Muscle of leg (tissue), 11 donors: Measurements from ENCODE around the gene NUDT21. TPM values are rescaled to one million over a fixed set of nuclear protein-coding genes. Genes with fewer than 3 reads are reported as not detected.

ENCODE experiments used
- DNase-seq: peaks from one replicate; pipeline ENCODE4 v3.0.0; 2013
- H3K27ac ChIP-seq: one replicate; pipeline ENCODE4 v1.5.1; 2013; ENCODE audit warnings: mild to moderate bottlenecking, low read length, control low read depth
- H3K27me3 ChIP-seq: one replicate; pipeline ENCODE4 v1.6.1; 2013; ENCODE audit warnings: low read length; ENCODE audit not compliant: control insufficient read depth, insufficient read depth
- H3K36me3 ChIP-seq: one replicate; pipeline ENCODE4 v1.6.1; 2013; ENCODE audit warnings: low read length; ENCODE audit not compliant: control insufficient read depth, insufficient read depth
- H3K4me1 ChIP-seq: one replicate; pipeline ENCODE4 v1.6.1; 2013; ENCODE audit warnings: low read length; ENCODE audit not compliant: control insufficient read depth, insufficient read depth
- H3K4me3 ChIP-seq: one replicate; pipeline ENCODE4 v1.5.1; 2013; ENCODE audit warnings: low read length, control low read depth
- H3K9me3 ChIP-seq: replicated peaks from 2 replicates; pipeline ENCODE4 v1.6.1; 2013; ENCODE audit warnings: low read depth, low read length; ENCODE audit not compliant: control insufficient read depth
- WGBS: methylation state at CpG from one replicate; pipeline ENCODE4 v1.1.5; 2013; ENCODE audit warnings: missing lambda C conversion rate; ENCODE audit not compliant: insufficient coverage; 5-methylcytosine and 5-hydroxymethylcytosine counted together
- polyA plus RNA-seq, 8 donors: library from polyadenylated mRNA; unstranded; fragments of 120-200 nt; gene quantifications; one replicate each; pipeline versions ENCODE4 v1.2.1 to v1.2.3, GENCODE V29; 2013; ENCODE audit warnings: inconsistent platforms in 1 of 8, low replicate concordance in 1 of 8; ENCODE audit not compliant: insufficient read length in 8 of 8, insufficient read depth in 1 of 8
- total RNA-seq: library from RNA; stranded (reverse); fragments of 120-200 nt; gene quantifications from one replicate; pipeline ENCODE4 v1.2.4, GENCODE V29; 2013

Gene NUDT21
- total and polyA plus RNA-seq, 9 donors = 47.3 to 77.1 (median 63.6) TPM

GRCh38 chr16:56436258-56436657 is 14.9 kb downstream of the NUDT21 start:
- no peak overlapping the region for H3K4me3 ChIP-seq
- H3K36me3 ChIP-seq = peaks cover 24% of the 10 kb centered on the region
- no peaks in the 10 kb centered on the region for H3K9me3 ChIP-seq
- H3K27me3 ChIP-seq = no peaks in the 10 kb centered on the region
- H3K4me1 ChIP-seq = no peaks in the 10 kb centered on the region
- DNase-seq = no peak
- H3K27ac ChIP-seq = no peak overlapping the region

GRCh38 chr16:56428091-56428490 is 23.0 kb downstream of the NUDT21 start:
- no peaks in the 10 kb centered on the region for H3K9me3 ChIP-seq
- H3K27me3 ChIP-seq = no peaks in the 10 kb centered on the region
- H3K27ac ChIP-seq = no peak overlapping the region
- no peak for DNase-seq
- H3K4me3 ChIP-seq = no peak overlapping the region
- no CpG with 5 or more reads among the region's 1 CpG for WGBS
- H3K4me1 ChIP-seq = peaks cover 8% of the 10 kb centered on the region
- H3K36me3 ChIP-seq = peaks cover 9% of the 10 kb centered on the region

DNA sequence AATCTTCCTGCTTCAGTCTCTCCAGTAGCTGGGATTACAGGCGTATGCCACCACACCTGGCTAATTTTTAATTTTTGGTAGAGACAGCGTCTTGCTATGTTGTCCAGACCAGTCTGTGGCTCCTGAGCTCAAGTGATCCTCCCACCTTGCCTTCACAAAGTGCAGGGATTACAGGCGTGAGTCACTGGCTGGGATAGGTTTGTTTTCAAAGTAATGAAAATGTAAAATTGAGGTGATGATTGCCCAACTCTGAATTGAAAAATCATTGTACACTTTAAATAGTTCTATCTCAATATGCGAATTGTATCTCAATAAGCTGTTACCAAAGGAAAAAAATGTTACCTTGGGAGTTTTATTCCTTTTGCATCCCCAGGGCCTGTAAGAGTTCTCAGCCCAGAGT is 24.5 kb downstream of the NUDT21 start:
- H3K36me3 ChIP-seq = peaks cover 9% of the 10 kb centered on the region
- no peak overlapping the region for H3K4me3 ChIP-seq
- H3K27me3 ChIP-seq = no peaks in the 10 kb centered on the region
- peaks cover 15% of the 10 kb centered on the region for H3K4me1 ChIP-seq
- H3K27ac ChIP-seq = no peak overlapping the region
- no CpG with 5 or more reads among the region's 4 CpGs for WGBS
- H3K9me3 ChIP-seq = no peaks in the 10 kb centered on the region
- DNase-seq = no peak

DNA sequence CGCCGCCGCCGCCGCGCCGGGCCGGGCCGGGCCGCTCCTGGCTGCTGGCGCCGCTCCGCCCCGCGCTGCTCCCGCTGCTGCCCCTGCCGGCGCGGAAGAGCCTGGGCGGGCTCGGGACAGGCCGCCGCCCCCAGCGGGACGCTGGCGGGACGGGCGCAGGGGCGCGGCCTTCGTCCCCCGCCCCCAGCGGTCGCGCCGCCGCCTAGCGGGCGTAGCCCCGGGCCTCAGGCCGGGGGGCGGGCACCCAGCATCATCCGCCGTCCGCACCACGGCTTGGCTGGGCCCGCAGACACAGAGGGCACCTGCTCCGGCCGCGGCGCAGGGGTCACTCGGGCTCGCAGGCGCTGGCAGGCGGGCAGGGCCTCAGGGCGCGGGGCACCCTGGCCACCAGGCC is 25.7 kb downstream of the NUDT21 start, which contains the start of gene AMFR:
Gene AMFR (minus strand): TSS at position 107 of the 394 bp plus-strand sequence. CDS start 218 bp downstream, outside the sequence.
- Histone ChIP-seq H3K4me3 (peak within 1 kb of the TSS; percentile 53), H3K27ac (peak within 1 kb of the TSS; percentile 42), H3K36me3 (peaks cover under 1% of the 10 kb centered on the region), H3K27me3 (no peaks in the 10 kb centered on the region), H3K4me1 (peaks cover 15% of the 10 kb centered on the region), H3K9me3 (no peaks in the 10 kb centered on the region)
- WGBS = under 1% methylated on average over 55 of the region's 57 CpGs
- DNase-seq = peak; percentile 93

- under 1% methylated on average over 71 of the region's 79 CpGs for WGBS
- Histone ChIP-seq H3K27me3 (no peaks in the 10 kb centered on the region), H3K9me3 (no peaks in the 10 kb centered on the region), H3K4me3 (peak overlapping the region; percentile 53), H3K27ac (no peak overlapping the region), H3K36me3 (no peaks in the 10 kb centered on the region), H3K4me1 (peaks cover 15% of the 10 kb centered on the region)
- DNase-seq = peak; percentile 50
Observed at GRCh38 chr16:56424791-56425438, 26.2 kb downstream of the NUDT21 start.

DNA sequence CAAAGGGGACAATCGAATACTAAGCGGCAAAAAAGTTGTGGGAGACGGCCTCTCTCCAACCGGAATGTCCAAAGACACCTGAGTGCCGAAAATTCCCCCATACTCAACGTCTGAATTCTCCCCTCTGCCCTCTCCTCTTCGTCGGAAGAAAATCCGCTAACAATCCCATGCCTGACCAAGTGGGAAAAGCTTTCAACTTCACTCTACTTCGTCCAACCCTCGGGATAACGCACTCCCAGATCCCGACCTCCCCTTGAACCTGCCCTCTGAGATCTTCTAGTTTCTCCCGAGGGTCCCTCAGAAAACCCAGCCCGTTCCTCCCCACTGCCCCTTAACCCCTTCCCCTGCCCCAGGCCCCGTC is 26.7 kb downstream of the NUDT21 start:
- Histone ChIP-seq H3K9me3 (no peaks in the 10 kb centered on the region), H3K4me1 (peaks cover 15% of the 10 kb centered on the region), H3K27ac (peak overlapping the region; percentile 42), H3K36me3 (no peaks in the 10 kb centered on the region), H3K4me3 (peak overlapping the region; percentile 53), H3K27me3 (no peaks in the 10 kb centered on the region)
- WGBS = under 1% methylated on average over 14 of the region's 16 CpGs
- peak; percentile 38 for DNase-seq

DNA sequence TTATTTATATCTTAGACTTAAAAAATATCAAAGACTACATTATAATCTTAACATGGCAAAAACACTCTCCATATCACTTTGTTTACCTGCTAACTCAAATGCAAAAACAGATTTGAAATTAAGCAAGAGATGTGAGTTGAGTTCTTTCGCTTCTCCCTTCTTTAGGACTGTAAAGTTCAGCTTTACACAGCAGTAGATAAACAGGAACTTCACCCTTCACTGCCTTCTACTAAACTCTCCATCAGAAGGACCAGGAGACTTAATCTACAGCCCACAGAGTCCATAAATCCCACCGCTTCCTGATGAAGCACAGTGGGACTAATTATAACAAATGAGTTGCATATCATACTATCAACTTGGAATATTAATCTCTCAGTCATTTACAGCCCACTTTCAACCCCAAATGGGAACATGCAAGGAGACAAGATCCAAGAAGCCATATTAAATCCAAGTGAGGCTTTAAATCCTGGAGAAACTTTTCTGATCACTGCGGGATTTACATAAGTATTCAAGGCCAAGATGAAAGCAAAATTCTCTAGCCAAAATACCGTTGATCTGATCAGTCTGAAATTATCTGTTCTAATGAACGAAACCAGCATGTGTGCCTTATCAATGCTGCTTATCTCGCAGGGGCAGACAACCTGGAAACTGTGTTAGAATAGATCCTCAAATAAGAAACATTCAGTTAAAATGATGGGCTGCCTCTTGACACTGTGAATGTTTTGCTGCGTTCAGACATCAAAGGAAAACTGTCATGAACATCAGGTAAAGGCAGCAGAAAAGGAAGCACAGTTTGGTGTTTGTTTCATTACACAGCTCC is 27.3 kb downstream of the NUDT21 start:
- Histone ChIP-seq H3K4me1 (peaks cover 15% of the 10 kb centered on the region), H3K27me3 (no peaks in the 10 kb centered on the region), H3K4me3 (peak overlapping the region; percentile 53), H3K9me3 (no peaks in the 10 kb centered on the region), H3K36me3 (no peaks in the 10 kb centered on the region), H3K27ac (peak overlapping the region; percentile 42)
- WGBS = 34% methylated on average over 5 of the region's 7 CpGs
- no peak for DNase-seq

DNA sequence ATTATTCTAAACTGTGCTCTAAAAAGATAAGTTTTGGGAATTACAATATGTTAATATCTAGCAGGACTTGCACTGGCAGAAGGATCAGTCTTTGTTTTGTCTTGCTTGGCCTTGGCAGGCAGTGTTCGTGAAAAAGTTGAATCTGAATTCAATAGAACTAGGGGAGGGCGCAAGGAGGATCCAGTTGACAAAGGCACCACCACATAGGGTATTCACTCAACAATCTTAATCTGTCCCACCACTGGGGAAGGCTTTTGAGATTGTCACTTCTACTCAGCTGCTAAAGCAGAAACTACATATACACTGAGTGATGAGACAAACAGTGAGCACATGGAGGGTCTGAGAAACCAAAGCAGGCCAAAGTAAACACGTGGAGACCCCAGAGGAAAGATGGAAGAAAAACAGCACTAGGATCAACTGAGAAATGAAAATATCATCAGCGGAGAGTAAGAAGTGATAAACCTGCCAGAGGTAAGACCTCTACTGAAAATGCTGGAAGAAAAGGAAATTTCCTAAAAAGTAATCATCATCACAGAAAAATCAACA is 28.2 kb downstream of the NUDT21 start:
- H3K36me3 ChIP-seq = no peaks in the 10 kb centered on the region
- no peaks in the 10 kb centered on the region for H3K27me3 ChIP-seq
- H3K4me3 ChIP-seq = no peak overlapping the region
- no peak overlapping the region for H3K27ac ChIP-seq
- H3K4me1 ChIP-seq = peaks cover 15% of the 10 kb centered on the region
- DNase-seq = no peak
- H3K9me3 ChIP-seq = no peaks in the 10 kb centered on the region
- WGBS = 56% methylated on average over 2 of the region's 4 CpGs

- no peak for DNase-seq
- H3K4me3 ChIP-seq = no peak overlapping the region
- no peaks in the 10 kb centered on the region for H3K27me3 ChIP-seq
- no peaks in the 10 kb centered on the region for H3K9me3 ChIP-seq
- no peak overlapping the region for H3K27ac ChIP-seq
- H3K4me1 ChIP-seq = peaks cover 15% of the 10 kb centered on the region
- 82% methylated on average over 5 of the region's 5 CpGs for WGBS
- H3K36me3 ChIP-seq = no peaks in the 10 kb centered on the region
Observed at GRCh38 chr16:56421976-56422669, 29.0 kb downstream of the NUDT21 start.

GRCh38 chr16:56421313-56421712 is 29.8 kb downstream of the NUDT21 start:
- Histone ChIP-seq H3K4me1 (peaks cover 15% of the 10 kb centered on the region), H3K36me3 (no peaks in the 10 kb centered on the region), H3K9me3 (no peaks in the 10 kb centered on the region), H3K4me3 (no peak overlapping the region), H3K27me3 (no peaks in the 10 kb centered on the region), H3K27ac (no peak overlapping the region)
- DNase-seq = no peak
- WGBS = no CpG with 5 or more reads among the region's 2 CpGs
